IMR-90 (cell line): ENCODE results near the gene DIP2B.

Experiments used
- CEBPB ChIP-seq: IDR thresholded peaks from 2 replicates; pipeline ENCODE4 v1.6.1; 2012; ENCODE audit warnings: low read depth, low read length, improper control_type of control experiment
- FOS ChIP-seq: fragments of 150-350 bp; IDR thresholded peaks from 2 replicates; pipeline ENCODE4 v1.6.1; 2016; ENCODE audit warnings: low read depth, low read length
- MAFK ChIP-seq: IDR thresholded peaks from 2 replicates; pipeline ENCODE4 v1.6.1; 2012; ENCODE audit warnings: low read depth, low read length, improper control_type of control experiment
- MAZ ChIP-seq: IDR thresholded peaks from 2 replicates; pipeline ENCODE4 v1.6.1; 2012; ENCODE audit warnings: low read depth, mild to moderate bottlenecking, low read length, improper control_type of control experiment, moderate library complexity, borderline replicate concordance
- MXI1 ChIP-seq: IDR thresholded peaks from 2 replicates; pipeline ENCODE4 v1.6.1; 2012; ENCODE audit warnings: low read depth, mild to moderate bottlenecking, low read length, moderate library complexity, borderline replicate concordance
- POLR2A ChIP-seq: IDR thresholded peaks from 2 replicates; pipeline ENCODE4 v1.6.1; 2012; ENCODE audit warnings: mild to moderate bottlenecking, low read depth, low read length
- RCOR1 ChIP-seq: IDR thresholded peaks from 2 replicates; pipeline ENCODE4 v1.6.1; 2012; ENCODE audit warnings: mild to moderate bottlenecking, low read length, improper control_type of control experiment; ENCODE audit not compliant: insufficient replicate concordance
- RFX5 ChIP-seq: IDR thresholded peaks from 2 replicates; pipeline ENCODE4 v1.8.0; 2012; ENCODE audit warnings: low read depth, mild to moderate bottlenecking, low read length, moderate library complexity
- SMC3 ChIP-seq: fragments of 150-350 bp; IDR thresholded peaks from 2 replicates; pipeline ENCODE4 v1.6.1; 2016; ENCODE audit warnings: low read depth, mild to moderate bottlenecking, antibody characterized with exemption, low read length, moderate library complexity
- TF ChIP-seq, protein P1 (sequence below): conservative IDR thresholded peaks from 2 replicates; pipeline ENCODE4 v1.5.1; 2012; ENCODE audit warnings: mild to moderate bottlenecking, low read depth, low read length, improper control_type of control experiment
- TF ChIP-seq, protein P2 (sequence below): fragments of 150-350 bp; IDR thresholded peaks from 2 replicates; pipeline ENCODE4 v1.6.1; 2017; ENCODE audit warnings: mild to moderate bottlenecking, antibody characterized with exemption, low read length, low read depth

DNA sequence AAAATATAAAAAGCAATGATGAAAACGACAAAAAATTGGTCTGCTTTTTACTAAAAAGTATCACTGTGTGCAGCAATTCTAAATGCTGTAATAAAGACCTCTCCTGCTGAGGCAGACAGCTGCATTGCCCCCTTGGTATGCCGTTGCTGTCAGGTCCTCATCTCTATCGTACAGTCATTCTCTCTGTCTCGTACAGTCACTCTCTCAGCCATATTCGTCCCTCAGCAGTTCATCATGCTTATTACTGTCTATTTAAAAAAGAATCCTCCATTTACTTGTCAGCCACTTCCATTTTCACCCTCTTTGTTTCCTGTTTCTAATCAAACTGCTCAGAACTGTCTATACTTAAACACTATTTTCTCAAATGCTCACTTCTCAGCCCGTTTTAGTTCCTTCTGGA lies 123.6 kb downstream of the DIP2B start:
- TF ChIP-seq POLR2A: no peak
- TF ChIP-seq, protein P1, sequence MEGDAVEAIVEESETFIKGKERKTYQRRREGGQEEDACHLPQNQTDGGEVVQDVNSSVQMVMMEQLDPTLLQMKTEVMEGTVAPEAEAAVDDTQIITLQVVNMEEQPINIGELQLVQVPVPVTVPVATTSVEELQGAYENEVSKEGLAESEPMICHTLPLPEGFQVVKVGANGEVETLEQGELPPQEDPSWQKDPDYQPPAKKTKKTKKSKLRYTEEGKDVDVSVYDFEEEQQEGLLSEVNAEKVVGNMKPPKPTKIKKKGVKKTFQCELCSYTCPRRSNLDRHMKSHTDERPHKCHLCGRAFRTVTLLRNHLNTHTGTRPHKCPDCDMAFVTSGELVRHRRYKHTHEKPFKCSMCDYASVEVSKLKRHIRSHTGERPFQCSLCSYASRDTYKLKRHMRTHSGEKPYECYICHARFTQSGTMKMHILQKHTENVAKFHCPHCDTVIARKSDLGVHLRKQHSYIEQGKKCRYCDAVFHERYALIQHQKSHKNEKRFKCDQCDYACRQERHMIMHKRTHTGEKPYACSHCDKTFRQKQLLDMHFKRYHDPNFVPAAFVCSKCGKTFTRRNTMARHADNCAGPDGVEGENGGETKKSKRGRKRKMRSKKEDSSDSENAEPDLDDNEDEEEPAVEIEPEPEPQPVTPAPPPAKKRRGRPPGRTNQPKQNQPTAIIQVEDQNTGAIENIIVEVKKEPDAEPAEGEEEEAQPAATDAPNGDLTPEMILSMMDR: no peak
- no peak for TF ChIP-seq MAFK
- TF ChIP-seq RFX5: no peak
- no peak for TF ChIP-seq RCOR1
- no peak for TF ChIP-seq CEBPB
- no peak for TF ChIP-seq MXI1
- no peak for TF ChIP-seq FOS
- no peak for TF ChIP-seq SMC3
- TF ChIP-seq MAZ: no peak
- TF ChIP-seq, protein P2, sequence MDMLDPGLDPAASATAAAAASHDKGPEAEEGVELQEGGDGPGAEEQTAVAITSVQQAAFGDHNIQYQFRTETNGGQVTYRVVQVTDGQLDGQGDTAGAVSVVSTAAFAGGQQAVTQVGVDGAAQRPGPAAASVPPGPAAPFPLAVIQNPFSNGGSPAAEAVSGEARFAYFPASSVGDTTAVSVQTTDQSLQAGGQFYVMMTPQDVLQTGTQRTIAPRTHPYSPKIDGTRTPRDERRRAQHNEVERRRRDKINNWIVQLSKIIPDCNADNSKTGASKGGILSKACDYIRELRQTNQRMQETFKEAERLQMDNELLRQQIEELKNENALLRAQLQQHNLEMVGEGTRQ: no peak
